T-helper 2 cell treated with Interferon-gamma antibody and Interleukin-4, amounts not matched to agents 100 ng/mL and 5 ng/mL, for 36 hours (primary cell): ENCODE results near the gene NR5A2. TPM values are rescaled to one million over a fixed set of nuclear protein-coding genes. Genes with fewer than 3 reads are reported as not detected.

Experiments used
- intact Hi-C: fragments of 100-400 bp; cut with micrococcal nuclease; formaldehyde crosslinking; loops from one replicate; pipeline ENCODE4 v1.15.1; 2023
- total RNA-seq: library from RNA; stranded (reverse); gene quantifications from 2 replicates; pipeline ENCODE4 v1.2.3, GENCODE V29; 2022

Gene NR5A2
- total RNA-seq, 1 donor from 2014 or later, result not detected

DNA sequence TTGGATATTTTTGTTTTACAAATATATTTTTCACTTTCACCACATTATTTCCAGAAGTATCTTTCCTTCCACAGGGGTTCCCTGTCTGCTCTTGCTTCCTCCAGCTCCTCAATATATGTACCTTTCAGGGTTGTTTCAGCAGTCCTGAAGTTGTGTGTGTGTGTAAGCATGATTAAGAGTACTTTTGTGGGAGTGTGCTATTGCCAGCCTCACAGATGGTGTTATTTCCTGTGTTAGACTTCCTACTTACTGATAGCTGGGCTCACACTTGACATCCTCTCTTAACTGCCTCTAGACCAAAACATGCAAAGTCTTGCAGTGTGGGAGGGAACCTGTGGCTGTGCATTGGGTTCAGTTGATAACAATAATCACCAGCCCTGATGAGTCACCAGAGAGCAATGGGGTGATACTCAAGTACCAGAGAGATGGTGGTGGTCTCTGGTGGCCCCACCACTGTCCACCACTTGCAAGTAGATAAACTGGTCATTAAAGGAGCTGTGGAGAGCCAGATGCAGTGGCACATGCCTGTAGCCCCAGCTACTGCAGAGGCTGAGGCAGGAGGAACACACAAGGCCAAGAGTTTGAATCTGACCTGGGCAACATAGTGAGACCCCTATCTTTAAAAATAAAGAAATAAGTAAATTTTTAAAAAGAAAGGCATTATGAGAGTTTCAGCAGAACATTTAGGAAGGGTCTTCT lies 126.7 kb downstream of the NR5A2 start:
- intact Hi-C loops, result loop anchor here (2.0 to 5.0 kb wide), 3 partner anchors 73 to 258 kb away; partner anchors contain the start of gene ZNF281

DNA sequence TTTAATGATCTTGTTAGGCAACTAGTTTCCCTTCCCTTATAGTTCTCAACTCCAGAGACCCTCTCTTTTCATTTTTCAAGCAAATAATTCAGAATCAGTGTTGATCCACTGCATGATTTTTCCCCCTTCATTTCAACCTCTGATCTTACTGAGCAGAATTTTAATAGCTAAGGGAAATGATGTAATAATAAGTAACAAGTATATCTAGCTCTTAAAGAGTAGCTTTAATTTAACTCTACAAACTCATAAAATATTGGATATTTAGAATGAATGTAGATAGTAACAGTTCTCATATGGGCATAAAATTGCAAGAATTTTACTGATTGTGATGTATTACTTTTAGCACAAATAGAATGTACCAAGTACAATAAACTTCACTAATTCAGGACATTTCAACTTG lies 130.2 kb downstream of the NR5A2 start:
- intact Hi-C loops, result no loop called here

DNA sequence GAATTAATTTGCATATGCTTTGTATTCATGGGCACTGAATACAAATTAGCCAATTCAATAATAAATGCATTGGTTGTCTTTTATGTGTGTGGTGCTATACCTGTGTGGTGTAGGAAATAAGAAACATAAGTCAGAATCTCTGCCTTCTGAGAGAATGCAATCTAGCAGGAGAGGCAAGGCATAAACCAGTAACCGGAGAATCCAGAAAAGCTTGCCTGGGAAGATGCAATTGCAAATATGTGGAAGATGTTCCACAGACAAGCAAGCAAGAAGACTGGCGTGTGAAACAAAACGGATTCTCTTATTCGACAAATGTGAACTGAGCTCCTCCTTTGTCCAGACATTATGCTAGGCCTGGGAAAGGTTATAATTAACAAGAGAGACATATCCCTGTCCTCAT lies 134.3 kb downstream of the NR5A2 start:
- intact Hi-C loops, result no loop called here

DNA sequence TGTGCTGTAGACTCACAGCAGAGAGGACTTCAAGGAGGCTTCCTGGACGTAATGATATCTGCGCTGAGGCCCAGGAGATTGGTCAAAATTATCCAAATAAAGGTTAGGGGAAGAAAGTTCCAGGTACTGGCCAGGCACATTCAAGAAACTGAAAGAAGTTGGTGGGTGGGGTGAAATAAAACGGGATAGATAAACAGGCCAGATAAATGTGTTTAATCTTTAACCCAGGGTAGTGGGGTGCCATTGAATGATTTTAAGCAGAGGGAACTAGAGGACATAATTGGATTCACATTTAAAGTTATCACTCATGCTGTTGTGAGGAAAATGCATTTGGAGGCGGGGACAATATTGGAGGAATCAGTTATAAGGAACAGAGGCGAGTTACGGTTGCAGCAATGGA lies 134.7 kb downstream of the NR5A2 start:
- intact Hi-C loops, result no loop called here

DNA sequence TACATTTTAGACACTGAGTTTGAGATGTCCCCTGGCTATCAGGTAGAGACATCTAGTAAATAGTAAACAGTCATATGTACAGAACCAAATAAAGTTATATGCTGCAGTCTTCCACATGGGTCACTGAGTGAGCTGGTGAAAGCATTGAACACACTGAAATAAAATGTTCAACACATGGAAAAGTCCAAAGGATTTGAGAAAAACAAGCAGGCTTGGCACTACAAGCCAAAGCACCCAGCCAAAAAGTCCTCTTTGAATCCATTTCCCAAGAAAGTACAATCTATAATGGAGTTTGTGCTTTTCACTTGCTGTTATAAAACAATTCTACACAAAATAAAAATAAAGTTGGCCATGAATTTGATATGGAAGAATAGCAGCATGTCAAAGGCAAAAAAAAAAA lies 135.4 kb downstream of the NR5A2 start:
- intact Hi-C loops, result no loop called here

- intact Hi-C loops, result no loop called here
Measured at GRCh38 chr1:200163911-200164310, 136.4 kb downstream of the NR5A2 start.

DNA sequence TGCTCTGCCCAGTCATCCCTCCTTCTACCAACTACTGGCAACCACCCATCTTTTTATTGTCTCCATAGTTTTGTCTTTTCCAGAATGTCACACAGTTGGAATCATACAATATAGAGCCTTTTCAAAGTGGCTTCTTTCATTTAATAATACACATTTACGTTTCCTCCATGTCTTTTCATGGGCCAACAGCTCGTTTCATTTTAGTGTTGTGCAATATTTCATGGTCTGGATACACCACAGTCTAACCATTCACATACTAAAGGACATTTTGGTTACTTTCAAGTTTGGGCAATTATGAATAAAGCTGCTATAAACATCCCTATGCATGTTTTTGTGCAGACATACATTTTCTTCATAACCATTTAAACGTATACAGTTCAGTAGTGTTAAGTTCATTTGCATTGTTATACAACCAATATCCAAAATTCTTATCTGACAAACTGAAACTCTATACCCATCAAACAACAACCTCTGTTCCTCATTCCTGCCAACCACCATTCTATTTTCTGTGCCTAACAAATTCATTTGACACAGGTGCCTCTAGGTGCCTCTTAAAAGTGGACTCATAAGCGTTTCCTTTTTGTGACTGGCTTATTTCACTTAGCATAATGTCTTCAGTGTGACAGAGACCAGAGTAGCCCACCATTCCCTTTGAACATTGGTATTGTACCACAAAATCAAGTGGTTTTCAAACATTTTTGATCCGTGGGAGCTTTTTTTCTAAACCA lies 138.1 kb downstream of the NR5A2 start:
- intact Hi-C loops, result no loop called here

DNA sequence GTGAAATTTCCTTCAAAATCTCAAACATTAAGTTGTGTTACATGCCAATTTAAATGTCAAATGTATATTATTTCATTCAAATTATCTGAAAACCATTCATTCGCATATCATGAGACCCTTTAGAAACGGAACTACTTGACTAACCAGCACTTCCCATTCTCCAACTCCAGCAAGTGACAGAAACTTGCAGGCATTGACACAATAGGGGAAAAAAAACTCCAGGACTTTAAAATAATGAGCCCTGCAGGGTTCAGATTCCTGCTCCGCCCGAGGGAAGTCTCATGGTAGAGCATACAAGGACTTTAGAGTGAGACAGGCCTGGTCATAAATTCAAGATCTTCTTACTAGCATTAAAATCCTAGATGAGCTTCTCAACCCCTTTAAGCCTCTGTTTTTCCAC lies 138.9 kb downstream of the NR5A2 start:
- intact Hi-C loops, result no loop called here

- intact Hi-C loops, result no loop called here
Measured at GRCh38 chr1:200168926-200169325, 141.4 kb downstream of the NR5A2 start.

DNA sequence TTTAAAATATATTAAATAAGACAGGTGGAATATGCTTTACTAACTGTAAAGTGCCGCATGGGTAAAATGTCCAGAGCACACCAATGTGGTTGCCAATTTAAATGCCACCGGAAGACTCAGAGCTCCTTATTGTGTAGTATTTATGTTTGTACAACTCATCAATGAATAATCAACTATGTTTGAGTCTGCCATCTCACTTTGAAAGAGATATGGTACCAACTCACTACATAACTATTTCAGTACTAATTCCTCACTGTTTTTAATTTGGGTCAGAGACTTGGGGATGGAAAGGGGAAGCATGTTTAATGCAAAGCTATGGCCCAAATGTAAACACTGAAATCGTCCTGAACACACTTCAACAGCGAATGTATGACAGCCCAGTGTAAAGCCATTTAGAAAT lies 144.8 kb downstream of the NR5A2 start:
- intact Hi-C loops, result no loop called here

DNA sequence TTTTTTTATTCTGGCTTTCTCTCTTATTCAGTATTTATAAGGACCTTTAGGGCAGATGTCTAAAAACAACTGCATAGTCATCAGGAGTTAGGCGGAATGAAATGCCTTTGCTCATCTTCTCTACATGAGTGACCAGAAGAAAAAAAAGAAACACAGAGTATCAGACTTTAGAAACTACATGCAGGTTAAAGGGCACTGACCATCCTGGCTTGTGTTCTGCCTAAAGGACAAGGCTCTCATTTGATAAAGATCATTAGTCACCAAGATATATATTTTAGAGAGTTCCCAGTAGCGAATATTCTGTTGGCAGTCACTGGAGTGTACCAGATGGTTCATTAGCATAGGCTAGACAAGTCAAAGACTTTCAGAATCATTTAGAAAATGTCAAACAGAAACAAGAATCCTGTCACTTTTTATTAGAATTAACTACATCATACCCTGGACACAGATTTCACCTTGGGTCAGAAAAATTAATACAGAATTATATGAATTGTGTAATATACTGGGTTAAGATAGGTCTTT lies 145.6 kb downstream of the NR5A2 start:
- intact Hi-C loops, result no loop called here

DNA sequence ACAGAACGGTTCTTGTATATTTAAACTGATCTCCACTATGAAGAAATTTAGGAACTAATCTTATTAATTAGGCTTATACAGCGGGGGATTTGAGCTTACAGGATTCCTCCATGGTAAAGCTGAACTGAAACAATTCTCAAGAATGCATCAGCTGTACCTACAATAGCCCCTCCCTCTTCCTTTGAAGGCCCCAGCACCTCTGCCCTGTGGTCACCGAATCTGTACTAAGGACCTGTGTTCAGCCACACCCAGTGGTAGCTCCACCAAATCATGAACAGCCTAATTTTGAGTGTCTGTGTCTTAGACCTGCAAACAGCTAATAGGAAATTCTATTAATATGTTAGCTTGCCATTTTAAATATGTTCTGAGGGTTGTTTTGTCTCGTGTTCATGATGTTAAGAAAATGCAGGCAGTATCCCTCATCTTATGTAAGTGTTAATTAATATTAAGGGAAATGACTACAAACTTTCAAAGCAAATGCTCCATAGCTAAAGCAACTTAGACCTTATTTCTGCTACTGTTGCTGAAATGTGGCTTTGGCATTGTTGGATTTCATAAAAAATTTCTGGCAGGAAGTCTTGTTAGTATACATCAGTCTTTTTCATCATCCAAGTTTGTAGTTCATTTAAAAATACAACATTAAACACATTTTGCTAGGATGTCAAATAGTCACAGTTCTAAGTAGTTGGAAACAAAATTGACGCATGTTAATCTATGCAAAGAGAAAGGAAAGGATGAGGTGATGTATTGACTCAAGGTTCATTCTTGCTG lies 147.2 kb downstream of the NR5A2 start:
- intact Hi-C loops, result no loop called here

DNA sequence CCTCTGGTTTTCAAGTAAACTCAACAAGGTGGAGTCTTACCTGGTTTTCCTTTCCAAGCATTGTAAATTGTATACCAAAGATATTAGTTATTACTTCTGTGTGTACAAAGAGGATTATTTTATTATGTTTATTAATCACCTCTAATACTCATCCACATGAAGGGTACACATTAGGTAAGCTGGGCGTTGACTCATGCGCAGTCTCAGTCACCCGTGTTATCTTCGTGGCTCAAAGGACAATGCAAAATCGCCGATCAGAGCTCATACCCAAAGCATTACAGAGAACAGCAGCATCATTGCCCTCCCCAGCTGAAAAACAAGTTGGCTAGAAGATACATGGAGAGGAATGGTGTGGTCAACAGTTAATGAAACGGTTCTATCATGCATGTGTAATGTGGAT lies 148.7 kb downstream of the NR5A2 start:
- intact Hi-C loops, result no loop called here

DNA sequence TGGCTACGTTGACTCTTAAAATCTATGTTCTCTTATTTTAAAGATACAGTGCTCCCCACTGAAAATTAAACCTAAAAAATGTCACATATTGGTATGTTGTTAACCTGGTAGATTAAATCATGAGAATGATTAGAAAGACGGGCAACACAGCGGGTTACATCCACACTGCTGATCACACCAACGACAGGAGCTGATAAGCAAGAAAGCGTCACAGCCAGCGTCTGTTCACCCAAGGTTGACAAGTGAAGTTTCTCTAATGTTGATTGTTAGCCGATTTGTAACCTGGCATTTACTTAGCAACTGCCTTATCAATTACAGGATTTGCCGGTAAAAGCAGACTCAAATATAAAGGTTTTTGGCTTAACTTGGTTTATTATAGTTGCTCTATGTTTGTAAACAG lies 149.3 kb downstream of the NR5A2 start:
- intact Hi-C loops, result no loop called here

GRCh38 chr1:200178340-200178739 lies 150.8 kb downstream of the NR5A2 start:
- intact Hi-C loops, result no loop called here

- intact Hi-C loops, result no loop called here
Measured at GRCh38 chr1:200179126-200179780, 151.7 kb downstream of the NR5A2 start.

GRCh38 chr1:200179781-200180160 lies 152.3 kb downstream of the NR5A2 start:
- intact Hi-C loops, result no loop called here

GRCh38 chr1:200180821-200181220 lies 153.3 kb downstream of the NR5A2 start:
- intact Hi-C loops, result no loop called here

DNA sequence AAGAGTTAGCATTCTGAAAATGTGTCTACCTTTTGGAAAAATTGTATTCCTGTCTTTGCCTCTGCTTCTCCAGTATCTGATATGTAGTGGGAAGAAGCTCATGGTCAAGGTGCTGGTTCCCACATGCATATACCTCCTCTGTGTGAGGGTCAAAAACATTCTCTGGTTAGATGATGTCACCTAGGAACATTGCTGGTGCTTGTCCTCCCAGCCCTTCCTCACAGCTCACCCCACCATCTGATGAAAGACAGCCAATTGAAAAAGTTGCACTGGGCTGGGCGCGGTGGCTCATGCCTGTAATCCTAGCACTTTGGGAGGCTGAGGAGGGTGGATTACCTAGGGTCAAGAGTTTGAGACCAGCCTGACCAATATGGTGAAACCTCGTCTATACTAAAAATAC lies 154.4 kb downstream of the NR5A2 start:
- intact Hi-C loops, result no loop called here

DNA sequence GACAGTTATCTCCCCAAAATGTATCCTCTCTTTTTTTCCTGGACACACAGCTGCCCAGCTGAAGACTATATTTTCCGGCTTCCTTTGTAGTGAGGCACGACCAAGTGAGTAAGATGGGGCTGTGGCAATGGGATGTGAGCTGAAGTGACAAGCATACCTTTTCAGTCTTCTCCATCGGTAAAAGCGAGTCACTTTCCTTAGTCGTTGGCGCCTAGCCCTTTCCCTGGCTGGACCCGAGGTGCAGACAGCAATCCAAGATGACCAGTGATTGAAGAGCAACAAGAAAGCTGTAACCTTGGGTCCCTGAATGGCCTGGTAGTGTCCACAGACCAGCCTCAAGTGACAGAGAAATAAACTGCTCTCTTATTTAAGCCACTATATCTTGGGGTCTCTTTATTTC lies 155.2 kb downstream of the NR5A2 start:
- intact Hi-C loops, result no loop called here

DNA sequence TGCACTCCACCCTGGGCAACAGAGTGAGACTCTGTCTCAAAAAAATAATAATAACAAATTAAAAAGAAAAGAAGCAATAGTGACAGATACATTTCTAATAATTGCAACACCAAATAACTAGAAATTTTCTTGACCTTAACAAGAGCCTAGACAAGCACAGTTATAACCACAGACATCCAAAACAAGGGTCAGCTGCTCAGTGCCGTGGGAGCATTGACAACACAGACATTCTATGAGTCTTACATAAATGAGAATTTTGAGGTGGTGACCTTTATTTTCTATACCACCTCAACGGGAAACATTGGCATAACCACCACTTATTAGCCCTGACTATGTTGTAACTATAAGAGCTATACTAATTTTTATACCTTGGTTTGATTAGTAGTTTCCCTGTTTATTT lies 156.1 kb downstream of the NR5A2 start:
- intact Hi-C loops, result no loop called here

GRCh38 chr1:200184196-200184595 lies 156.7 kb downstream of the NR5A2 start:
- intact Hi-C loops, result no loop called here
